Embryonic facial prominence (tissue), 1 donor: Measurements from ENCODE around the gene JAM2.
"Not testable (repeated sequence)": the region's sequence is repeated elsewhere in the genome, so short reads cannot be mapped to it uniquely, and the experiment has no call there.

Experiments
- DNase-seq: peaks from one replicate; pipeline ENCODE4 v3.0.0-alpha.2; 2016; ENCODE audit errors: extremely low spot score

JAM2 gene, protein sequence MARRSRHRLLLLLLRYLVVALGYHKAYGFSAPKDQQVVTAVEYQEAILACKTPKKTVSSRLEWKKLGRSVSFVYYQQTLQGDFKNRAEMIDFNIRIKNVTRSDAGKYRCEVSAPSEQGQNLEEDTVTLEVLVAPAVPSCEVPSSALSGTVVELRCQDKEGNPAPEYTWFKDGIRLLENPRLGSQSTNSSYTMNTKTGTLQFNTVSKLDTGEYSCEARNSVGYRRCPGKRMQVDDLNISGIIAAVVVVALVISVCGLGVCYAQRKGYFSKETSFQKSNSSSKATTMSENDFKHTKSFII

DNA sequence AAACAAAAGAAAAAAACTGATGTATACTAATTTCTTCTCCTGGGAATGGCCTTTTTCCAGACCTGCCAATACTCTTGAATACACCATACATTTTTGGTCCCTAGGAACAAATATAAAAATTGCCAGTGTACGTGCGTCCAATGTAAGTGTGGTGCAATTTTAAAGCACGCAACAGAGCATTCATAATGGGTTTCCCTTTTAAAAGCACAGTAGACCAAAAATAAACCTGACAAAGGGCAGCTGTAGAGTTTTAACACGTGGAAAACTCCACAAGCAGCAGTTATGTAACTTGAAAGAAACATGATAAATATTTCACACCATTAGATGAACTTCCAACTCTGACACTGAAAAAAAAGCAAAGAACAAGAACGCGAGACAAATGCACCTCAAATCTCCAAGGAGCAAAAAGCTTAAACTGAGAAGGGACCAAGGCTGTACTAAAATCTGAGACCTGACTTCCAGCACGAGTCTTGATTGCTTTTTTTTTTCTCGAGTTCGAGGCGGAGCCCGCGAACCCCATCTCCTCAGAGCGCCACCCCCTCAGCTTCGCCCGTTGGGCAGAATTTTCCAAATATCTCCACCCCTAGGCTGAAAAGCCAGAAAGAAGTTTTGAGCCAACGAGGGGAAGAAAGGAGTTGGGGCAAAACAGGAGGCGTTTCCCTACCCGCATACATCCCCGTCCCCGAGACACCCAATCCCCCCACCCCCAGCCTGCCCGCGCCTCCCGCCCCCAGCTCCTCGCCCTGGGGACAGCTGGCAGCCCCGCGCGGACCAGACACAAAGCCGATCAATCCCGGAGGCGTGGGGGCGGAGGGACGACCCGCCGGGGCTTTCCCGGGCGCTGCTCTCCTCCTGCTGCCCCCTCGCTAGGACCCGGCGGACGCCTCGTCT, at the start of gene JAM2:
TSS of gene JAM2 (plus strand) at position 599 of the 891 bp plus-strand sequence. CDS start 564 bp downstream, outside the sequence.
- peak; percentile 41 for DNase-seq

DNA sequence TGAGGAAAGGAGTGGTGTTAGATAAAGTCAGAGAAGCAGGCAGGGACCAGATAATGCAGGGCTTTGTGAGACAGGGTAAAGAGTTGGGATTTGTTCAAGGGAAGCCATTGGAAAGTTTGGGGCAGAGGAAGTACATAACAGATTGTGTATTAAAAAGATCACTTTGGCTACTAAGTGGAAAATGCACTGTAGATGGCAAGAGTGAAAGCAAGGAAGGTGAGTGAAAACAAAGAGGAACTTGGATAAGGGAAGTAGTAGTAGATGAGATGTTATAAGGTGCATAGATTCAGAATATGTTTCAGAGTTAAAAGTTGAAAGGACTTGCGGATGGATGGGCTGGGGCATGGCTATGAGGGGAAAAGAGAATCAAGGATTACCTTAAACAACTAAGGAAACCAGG, 49.2 kb upstream of the JAM2 start:
- DNase-seq, result no peak

DNA sequence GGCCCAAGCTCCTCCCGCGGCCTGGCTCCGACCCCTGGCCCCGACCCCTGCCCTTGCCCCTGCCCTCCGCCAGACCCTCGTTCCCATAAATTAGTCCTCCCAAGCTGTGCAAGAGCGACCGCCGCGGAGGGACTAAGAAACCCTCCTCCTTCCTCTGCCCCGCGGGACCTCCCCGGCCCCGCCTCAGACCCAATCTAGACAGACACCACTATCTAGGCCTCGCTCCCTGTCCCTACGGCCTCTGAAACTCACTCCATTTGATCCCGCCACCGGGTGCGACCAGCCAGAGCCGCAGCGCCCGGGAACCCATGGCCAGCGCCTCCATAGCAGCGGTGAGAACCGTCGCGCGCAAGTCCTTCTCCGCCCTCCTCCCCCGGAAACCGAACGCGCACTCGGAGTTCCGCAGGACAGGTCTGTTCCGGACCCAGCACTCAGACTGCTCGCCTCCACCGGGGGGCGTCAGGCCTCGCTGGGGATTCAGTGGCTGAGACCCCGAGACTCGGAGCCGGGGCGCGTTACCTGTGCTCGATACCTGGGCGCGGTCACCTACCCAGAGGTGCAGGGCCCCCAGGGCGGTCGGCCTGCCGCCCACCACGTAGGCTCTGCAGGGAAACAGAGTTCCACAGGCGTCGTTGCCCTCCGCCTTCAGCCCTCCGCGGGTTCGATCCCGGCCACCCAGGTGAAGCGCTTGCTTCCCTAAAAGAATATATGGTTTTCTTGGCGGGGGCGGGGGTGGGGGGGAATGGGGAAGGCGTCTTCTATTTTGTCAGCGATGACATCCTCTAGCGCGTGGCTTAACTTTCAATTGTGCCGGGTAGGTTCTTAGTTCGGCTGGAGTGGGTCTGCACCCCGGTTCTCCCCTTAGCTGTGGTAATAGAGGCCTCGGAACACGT, 31.7 kb upstream of the JAM2 start, which contains the start of gene MRPL39:
TSS of gene MRPL39 (minus strand) at position 331 of the 893 bp plus-strand sequence. CDS start at position 325, 6 bp downstream.
- peak; percentile 78 for DNase-seq

DNA sequence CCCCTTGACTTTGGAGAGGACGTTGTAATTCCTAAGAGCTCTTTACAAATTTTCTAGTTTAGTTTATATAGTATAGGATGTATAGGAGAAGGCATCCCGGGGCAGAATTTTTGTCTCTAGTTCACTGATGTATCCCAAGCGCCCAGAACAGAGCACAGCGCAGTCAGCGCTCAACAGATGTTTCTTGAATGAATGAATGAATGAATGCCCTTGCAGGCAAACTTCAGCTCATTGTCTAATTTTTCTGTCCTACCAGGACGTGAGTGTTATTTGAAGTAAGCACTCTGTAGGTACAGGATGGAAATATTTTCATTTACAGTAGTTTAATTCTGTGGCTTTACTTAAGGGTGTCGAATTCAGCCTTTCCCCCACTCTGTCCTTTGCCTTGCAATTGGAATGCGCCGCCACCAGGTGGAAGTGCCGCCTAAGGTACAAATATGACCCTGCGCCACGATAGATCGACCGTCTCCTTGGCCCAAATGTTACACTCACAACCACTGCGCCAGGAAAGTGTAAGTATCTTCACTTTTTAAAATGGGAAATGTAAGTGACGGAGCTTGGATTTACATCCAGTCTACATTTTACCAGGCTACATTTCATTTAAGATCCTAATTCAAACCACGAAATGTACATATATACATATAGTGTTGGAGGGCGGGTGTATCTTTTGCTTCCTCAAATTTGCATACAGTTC, 30.9 kb upstream of the JAM2 start:
- DNase-seq, result peak; percentile 76

DNA sequence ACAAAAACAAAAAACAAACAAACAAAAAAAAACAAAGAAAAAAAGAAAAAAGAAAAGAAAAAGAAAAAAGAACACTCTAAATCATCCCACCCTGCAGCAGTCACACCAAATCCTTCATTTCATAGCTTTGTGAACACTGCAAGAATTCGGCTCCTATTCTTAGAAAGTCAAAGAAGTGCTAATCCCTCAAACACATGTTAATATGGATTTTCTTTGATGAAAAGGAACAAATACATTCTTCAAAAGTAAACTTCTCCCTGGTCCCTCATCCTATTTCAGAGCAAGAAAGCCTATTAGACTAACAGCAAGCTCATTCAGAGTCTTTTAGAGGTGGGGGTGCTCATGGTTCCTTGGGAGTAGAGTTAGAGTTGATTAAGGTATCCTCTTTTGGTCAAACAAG, 24.6 kb upstream of the JAM2 start:
- DNase-seq, result no peak

DNA sequence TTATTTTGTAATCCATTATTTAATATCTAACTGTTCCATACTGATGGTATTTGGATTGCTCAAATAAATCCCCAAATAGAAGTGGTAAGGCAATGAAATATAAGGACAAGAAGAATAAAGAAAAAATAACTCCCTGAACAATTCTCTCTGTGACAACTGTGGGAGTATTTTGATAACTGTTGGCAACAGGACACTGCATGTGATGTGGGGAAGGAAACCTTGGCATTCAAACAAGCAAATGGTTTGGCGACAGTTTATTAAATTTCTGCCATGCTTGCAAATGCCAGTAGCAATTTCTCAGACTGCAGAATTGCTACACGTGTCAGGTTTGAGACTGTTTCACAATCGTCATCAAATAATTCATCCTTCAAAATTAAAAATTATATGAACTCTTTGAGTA, 23.2 kb upstream of the JAM2 start:
- DNase-seq, result no peak

DNA sequence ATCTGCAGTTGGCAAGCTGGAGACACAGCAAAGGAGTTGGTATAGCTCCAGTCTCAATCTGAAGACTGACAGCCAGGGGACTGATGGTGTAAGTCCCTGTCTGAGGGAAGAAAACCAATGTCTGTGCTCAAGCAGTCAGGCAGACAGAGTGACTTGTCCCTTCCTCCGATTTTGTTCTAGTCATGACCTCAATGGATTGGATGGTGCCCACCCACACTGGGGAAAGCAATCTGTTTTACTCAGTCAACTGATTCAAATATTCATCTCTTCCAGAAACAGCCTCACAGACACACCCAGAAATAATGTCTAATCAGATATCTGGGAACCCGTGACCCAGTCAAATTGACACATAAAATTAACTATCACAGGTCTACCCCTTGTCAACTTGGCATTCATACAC, 19.9 kb upstream of the JAM2 start:
- no peak for DNase-seq

DNA sequence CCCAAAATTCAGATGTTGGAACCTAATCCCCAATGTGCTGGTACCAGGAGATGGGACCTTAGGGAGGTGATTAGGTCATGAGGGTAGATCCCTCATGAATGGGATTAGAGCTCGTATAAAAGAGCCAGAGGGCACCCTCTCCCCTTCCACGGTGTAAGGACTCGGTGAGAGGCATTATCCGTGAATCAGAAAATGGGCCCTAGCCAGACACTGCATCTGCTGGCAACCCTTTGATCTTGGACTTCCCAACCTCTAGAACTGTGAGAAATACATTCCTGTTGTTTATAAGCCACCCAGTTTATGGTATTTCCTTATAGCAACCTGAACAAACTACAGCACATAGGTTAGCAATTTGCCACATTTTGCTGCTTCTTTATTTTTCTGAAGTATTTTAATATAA, 14.5 kb upstream of the JAM2 start:
- DNase-seq, result no peak

DNA sequence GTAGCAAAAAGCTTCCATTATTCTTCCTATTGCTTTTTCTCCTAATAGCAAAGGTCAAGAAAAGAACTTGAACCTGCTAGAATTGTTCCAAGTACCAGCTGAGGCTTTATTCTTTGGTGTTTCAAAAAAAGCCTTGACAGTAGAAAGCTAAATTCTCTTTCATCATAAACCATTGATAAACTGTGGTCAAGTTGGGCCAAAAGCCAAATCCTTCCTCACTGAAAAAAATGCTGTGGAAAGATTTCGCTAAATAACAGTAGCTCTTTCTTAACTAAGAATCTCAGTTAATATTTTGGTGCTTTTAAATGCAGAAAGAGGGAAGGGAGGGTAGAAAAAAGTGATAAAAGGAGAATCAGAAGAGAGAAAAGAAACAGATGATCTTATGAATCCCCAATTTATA, 14.0 kb upstream of the JAM2 start:
- DNase-seq, result no peak

DNA sequence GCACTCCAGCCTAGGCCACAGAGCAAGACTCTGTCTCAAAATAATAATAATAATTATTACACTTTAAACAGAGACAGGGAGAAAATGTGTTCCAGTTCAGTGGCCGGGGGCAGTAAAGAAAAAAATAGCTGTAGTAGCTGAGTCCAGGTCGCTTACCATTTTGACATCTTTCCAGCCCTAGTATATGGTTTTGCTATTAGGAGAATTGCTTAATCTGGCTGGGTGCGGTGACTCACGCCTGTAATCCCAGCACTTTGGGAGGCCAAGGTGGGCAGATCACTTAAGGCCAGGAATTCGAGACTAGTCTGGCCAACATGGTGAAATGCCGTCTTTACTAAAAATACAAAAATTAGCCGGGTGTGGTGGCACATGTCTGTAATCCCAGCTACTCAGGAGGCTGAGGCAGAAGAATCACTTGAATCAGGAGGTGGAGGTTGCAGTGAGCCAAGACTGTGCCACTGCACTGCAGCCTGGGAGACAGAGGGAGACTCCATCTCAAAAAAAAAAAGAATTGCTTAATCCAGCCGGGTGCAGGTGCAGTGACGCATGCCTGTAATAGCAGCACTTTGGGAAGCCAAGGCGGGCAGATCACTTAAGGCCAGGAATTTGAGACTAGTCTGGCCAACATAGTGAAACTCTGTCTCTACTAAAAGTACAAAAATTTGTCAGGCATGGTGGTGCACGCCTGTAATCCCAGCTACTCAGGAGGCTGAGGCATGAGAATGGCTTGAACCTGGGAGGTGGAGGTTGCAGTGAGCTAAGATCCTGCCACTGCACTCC, 13.1 kb upstream of the JAM2 start:
- DNase-seq, result not testable (repeated sequence)

DNA sequence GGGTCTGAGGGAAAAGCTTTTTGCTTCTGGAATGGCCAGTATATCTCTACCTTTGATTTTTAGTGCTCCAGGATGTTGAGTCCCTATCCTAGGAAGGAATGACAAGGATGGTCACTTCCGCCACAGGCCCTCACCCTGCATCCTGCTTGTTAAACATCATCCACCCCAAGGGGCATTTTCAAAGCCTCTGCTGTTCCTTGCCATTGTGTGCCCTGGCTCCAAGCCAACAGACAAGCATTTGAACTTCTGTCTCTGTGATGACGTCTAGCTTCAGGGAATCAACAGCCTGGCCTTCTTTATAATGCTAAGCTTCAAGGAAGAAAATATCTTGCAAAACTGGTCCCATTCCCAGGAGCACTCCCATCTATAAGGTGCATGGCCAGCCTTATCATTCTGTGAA, 12.3 kb upstream of the JAM2 start:
- no peak for DNase-seq

DNA sequence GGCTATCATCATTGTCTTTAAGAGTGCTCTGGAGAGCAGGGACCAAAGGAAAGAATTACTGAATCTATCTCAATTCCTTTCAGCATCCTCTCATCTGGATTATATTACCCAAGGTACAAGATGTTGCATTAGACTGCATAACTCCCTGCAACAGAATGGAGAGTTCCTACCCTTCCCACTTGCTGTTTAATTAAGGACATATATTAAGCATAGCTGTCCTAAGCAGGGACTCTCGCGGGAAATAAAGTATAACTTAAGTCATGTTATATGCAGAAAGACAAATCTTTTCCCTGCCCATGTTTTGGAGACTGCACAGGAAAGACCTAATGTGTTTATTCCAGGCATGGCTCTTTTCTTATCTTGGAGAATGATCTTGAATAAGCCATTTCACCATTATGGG, 6.8 kb upstream of the JAM2 start:
- DNase-seq, result no peak

DNA sequence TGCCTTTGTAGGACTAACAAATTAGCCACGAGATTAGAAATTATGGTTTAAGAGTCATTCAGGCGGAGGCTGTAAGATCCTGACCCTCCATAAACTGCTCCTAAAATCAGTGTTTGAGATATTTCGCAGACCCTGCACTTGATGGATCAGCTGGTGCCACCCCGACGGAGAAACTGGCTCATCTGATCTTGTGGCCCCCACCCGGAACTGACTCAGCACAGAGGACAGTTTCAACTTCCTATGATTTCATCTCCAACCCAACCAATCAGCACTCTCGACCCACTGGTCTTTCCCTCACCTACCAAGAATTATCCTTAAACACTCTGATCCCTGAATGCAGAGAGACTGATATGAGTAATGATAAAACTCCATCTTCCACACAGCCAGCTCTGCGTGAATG, 3.7 kb upstream of the JAM2 start:
- no peak for DNase-seq

DNA sequence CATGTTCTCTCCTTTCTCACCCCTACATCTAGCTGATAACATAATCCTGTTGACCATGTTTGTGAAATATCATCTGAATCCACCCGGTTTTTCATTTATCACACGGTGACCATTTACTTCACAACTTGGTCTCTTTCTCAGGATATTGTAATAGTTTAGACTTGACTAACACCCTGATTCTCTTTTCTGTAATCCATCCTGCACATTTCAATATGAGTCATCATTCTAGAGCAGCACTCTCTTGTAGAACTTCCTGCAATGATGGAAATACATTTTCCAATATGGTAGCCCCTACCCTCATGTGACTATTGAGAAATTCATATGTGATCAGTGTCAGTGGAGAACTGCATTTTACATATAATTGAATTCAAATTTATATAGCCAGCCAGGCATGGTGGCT, 2.3 kb upstream of the JAM2 start:
- no peak for DNase-seq

DNA sequence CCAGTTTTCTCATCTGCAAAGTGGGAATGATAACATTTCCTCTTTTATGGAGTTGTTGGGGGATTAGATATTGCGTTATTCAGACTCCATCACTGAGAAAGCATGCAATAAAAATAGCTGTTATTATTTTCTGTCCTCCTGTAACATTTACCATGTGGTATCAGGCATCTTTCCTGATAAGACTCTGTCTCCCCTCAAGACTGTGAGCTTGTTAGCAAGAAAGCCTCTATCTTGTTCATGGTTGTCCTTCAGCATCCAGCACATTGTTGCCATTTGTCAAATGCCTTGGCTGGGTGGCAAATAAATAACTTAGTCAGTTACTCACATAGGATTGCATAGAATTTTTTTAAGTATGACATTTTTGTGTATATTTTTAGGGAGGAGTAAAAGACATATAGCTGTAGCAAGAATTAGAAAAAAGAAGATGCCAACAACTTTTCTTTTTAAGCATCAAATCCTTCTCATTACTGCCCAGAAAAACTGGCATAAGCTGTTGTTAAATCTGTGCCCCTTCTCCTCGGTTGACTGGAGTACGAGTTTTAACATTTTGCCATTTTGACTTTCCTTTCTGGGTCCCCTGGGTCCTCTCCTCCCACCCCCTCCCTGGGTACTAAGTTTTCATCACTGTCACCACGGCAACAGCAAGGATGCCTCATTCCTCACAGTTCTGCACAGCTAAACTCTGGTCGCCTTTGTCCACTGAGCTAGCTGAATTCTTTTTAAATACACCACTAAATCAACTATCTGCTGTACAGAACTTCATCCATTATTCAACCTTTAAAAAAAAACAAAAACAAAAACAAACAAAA, 1.0 kb upstream of the JAM2 start:
- no peak for DNase-seq

DNA sequence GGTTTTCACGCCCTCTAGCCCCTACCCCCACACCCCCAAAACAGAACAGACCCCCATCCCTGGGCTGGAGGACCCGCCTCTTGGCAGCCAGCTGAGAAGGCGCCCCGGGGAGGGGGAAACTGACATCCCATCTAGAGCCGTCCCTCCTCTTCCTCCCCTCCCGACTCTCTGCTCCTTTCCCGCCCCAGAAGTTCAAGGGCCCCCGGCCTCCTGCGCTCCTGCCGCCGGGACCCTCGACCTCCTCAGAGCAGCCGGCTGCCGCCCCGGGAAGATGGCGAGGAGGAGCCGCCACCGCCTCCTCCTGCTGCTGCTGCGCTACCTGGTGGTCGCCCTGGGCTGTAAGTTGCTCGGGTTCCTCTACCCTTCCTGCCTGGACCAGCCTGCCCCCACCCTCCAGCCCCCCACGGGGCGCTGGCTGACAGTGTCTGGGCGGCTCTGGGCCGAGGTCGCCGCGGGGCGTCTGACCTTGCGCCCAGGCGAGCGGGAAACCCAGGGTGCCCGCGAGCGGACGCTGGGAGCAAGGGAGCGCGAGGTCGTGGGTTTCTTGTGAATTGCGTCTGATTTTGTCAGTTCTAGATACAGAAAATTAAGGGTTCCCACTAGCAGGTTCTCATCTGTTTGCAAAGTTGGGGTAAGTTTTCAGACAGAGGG, 618 bp downstream of the JAM2 start:
- DNase-seq, result no peak

DNA sequence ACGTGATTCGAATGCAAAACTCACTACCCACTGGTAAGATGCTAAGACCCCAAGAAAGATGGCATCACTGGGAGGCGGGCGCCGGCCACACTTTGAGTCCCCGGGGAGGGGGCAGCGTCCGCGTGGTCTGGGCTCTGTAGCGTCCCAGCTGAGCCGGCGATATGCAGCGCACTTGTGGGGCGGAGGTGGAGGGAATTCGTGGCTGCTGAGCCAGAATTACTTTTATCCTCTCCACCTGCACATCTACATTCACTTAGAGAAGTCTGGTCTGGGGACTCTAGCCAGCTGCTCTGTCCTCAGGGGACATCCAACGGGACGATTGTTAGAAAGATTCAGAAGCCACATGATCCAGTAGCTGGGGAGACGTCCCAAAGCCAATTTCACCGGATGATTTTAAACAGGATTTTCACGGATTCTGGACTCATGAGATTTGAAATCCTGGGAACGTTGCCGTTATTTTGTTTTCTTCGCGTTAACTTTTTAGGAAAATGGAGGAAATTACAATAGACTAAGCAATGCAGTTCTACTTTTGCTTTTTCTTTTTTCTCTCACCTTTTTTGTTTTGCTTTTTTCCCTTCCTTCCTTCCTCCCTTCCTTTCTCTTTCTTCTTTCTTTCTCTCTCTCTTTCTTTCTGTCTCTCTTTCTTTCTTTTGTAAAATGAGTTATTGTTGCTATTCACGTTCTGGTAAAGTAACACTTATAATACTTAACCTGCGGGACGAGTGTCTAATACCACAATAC, 1.3 kb downstream of the JAM2 start:
- DNase-seq, result no peak

DNA sequence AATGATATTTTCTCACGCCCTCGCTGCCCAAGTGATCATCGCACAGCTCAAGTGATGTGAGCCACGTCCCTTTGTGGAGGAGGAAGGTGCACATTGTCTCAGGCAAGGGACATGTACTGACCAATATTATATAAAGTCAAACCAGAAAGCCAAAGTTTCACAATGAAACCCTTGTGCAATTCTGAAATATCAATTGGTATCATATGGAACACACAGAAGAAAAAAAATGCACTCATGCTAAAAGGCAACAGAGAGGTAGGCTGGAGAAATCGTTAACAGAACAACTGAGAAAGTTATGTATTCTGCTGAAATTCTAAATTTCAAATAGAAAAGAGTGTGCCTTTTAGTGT, 1.9 kb downstream of the JAM2 start:
- no peak for DNase-seq

DNA sequence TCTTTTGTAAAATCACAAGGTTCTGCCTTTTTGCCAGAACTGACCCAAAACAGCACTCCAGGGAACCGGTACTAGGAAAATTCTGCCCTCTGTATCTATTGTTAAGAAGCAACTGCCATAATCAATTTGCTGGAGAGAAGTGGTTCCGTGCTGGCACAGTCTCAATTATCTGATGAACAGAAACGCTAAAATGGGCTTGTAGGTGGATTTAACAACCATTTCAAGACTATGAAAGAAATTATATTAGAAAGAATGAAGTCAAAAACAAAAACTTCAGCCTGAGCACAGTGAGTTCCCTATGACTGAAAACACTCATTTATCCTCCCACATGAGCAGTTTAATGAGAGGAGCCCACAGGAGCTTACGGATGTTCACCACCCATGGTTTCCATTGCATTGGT, 4.4 kb downstream of the JAM2 start:
- no peak for DNase-seq
